GM21717 (cell line): Measurements from ENCODE around the gene AMH.

ENCODE experiments used
- ATAC-seq: cut with Tn5 transposase; IDR thresholded peaks from one replicate; pipeline ENCODE4 v1.9.1; 2021; ENCODE audit warnings: mild to moderate bottlenecking, moderate library complexity; ENCODE audit not compliant: unreplicated experiment

The AMH gene

GRCh38 chr19:2234996-2235380 lies 14.1 kb upstream of the AMH start:
- ATAC-seq: no peak

GRCh38 chr19:2235381-2236063 lies 13.6 kb upstream of the AMH start:
- peak; percentile 9 for ATAC-seq

- no peak for ATAC-seq
These were observed 13.1 kb upstream of the AMH start for GRCh38 chr19:2236064-2236313.

GRCh38 chr19:2236314-2237050 lies 12.6 kb upstream of the AMH start, which contains the start of the genes PLEKHJ1 and SF3A2:
PLEKHJ1 (minus strand) TSS chr19:2236329; CDS start chr19:2236248, 81 bp downstream.
SF3A2 (plus strand) TSS chr19:2236824; CDS start chr19:2243419, 6,595 bp downstream.
- peak; percentile 51 for ATAC-seq

- ATAC-seq: no peak
These were observed 11.9 kb upstream of the AMH start for GRCh38 chr19:2237051-2237868.

- ATAC-seq: no peak
These were observed 11.3 kb upstream of the AMH start for GRCh38 chr19:2237869-2238153.

- no peak for ATAC-seq
These were observed 9.9 kb upstream of the AMH start for GRCh38 chr19:2239173-2239572.

GRCh38 chr19:2239771-2240770 lies 9.1 kb upstream of the AMH start:
- ATAC-seq: no peak

- no peak for ATAC-seq
These were observed 8.0 kb upstream of the AMH start for GRCh38 chr19:2240881-2241760.

GRCh38 chr19:2242092-2242537 lies 7.0 kb upstream of the AMH start:
- ATAC-seq: no peak

- ATAC-seq: no peak
These were observed 6.3 kb upstream of the AMH start for GRCh38 chr19:2242816-2243215.

GRCh38 chr19:2243274-2244124 lies 5.6 kb upstream of the AMH start:
- no peak for ATAC-seq

- no peak for ATAC-seq
These were observed 5.1 kb upstream of the AMH start for GRCh38 chr19:2244125-2244411.

GRCh38 chr19:2244486-2244885 lies 4.6 kb upstream of the AMH start:
- no peak for ATAC-seq

- no peak for ATAC-seq
These were observed 3.9 kb upstream of the AMH start for GRCh38 chr19:2245273-2245672.

- no peak for ATAC-seq
These were observed 3.0 kb upstream of the AMH start for GRCh38 chr19:2246014-2246620.

GRCh38 chr19:2246801-2247361 lies 2.2 kb upstream of the AMH start:
- ATAC-seq: no peak

- no peak for ATAC-seq
These were observed 1.6 kb upstream of the AMH start for GRCh38 chr19:2247433-2248101.
